WTC11 (cell line): ENCODE results near the gene DNTT.

Source experiments
- ATF1 ChIP-seq: sonication (generic); formaldehyde crosslinking; IDR thresholded peaks from 2 replicates; pipeline ENCODE4 v1.8.1; 2023; ENCODE audit warnings: mild to moderate bottlenecking, moderate library complexity, missing genetic modification reagents
- CBFB ChIP-seq: sonication (generic); formaldehyde crosslinking; IDR thresholded peaks from 2 replicates; pipeline ENCODE4 v1.8.1; 2022; ENCODE audit warnings: mild to moderate bottlenecking, low read depth, missing genetic modification reagents
- CTCF ChIP-seq: fragments of 200-600 bp; IDR thresholded peaks from 2 replicates; pipeline ENCODE4 v1.8.0; 2022; ENCODE audit warnings: antibody characterized with exemption
- PRDM15 ChIP-seq: sonication (generic); formaldehyde crosslinking; IDR thresholded peaks from 2 replicates; pipeline ENCODE4 v1.8.0; 2022; ENCODE audit warnings: missing genetic modification reagents
- TP53 ChIP-seq: sonication (generic); formaldehyde crosslinking; IDR thresholded peaks from 2 replicates; pipeline ENCODE4 v1.8.1; 2023; ENCODE audit warnings: mild to moderate bottlenecking, missing genetic modification reagents
- ZBTB21 ChIP-seq: sonication (generic); formaldehyde crosslinking; IDR thresholded peaks from 2 replicates; pipeline ENCODE4 v1.8.1; 2023; ENCODE audit warnings: mild to moderate bottlenecking, missing genetic modification reagents, borderline replicate concordance

GRCh38 chr10:96264938-96265337 lies 39.3 kb upstream of the DNTT start:
- no peak for TF ChIP-seq CTCF
- TF ChIP-seq CBFB, result no peak
- no peak for TF ChIP-seq ZBTB21 (CRISPR knock-in tag)
- TF ChIP-seq PRDM15, result no peak
- no peak for TF ChIP-seq ATF1 (CRISPR knock-in tag)
- TF ChIP-seq TP53 (CRISPR knock-in tag), result no peak
